Panc1 (cell line): ENCODE data around the gene GARS1. TPM values are rescaled to one million over a fixed set of nuclear protein-coding genes. Genes with fewer than 3 reads are reported as not detected.

Experiments used
- ATAC-seq: fragments of 200-7000 bp; cut with Tn5 transposase; 2 replicates; pipeline ENCODE4 v1.9.1; 2020; ENCODE audit warnings: mild to moderate bottlenecking, moderate library complexity
- BruUV-seq: library from RNA; stranded (reverse); fragments of 400-500 nt; replicated peaks from 2 replicates; lab custom pipeline; 2021; lab: Mats Ljungman, UMichigan
- CTCF ChIA-PET: fragments of 300-600 bp; sonication (Branson Sonifier 250); formaldehyde crosslinking; loops from one replicate; lab custom pipeline; 2022; ENCODE audit warnings: antibody characterized with exemption; lab: Charles Lee
- POLR2A ChIA-PET: fragments of 300-600 bp; sonication (Branson Sonifier 250); formaldehyde crosslinking; loops from one replicate; lab custom pipeline; 2022; ENCODE audit warnings: antibody characterized with exemption; lab: Charles Lee
- DNase-seq: peaks from one replicate; pipeline ENCODE4 v3.0.0-alpha.2; 2010; ENCODE audit warnings: low read depth, low spot score
- H3K27ac ChIP-seq: 2 replicates; pipeline ENCODE4 v1.5.1; 2011; ENCODE audit warnings: mild to moderate bottlenecking, low read length, inconsistent platforms
- H3K27me3 ChIP-seq: fragments of 200-500 bp; sonication (Bioruptor generic); 2 replicates; pipeline ENCODE4 v1.6.0; 2014; ENCODE audit warnings: low read length, inconsistent platforms; ENCODE audit not compliant: control insufficient read depth, insufficient read depth
- H3K36me3 ChIP-seq: fragments of 200-500 bp; sonication (Bioruptor generic); 2 replicates; pipeline ENCODE4 v1.5.1; 2014; ENCODE audit warnings: inconsistent platforms, mild to moderate bottlenecking, low read length, moderate library complexity; ENCODE audit not compliant: control insufficient read depth, insufficient read depth
- H3K4me1 ChIP-seq: 2 replicates; pipeline ENCODE4 v1.5.1; 2011; ENCODE audit warnings: inconsistent platforms, mild to moderate bottlenecking, low read length, moderate library complexity; ENCODE audit not compliant: control insufficient read depth, insufficient read depth
- H3K4me3 ChIP-seq, 2 experiments: 2 replicates each; pipeline ENCODE4 v1.5.1; 2011 to 2012; ENCODE audit warnings: low read depth in 2 of 2, low read length in 2 of 2, mild to moderate bottlenecking in 2 of 2, inconsistent platforms in 1 of 2, moderate library complexity in 1 of 2
- H3K9me3 ChIP-seq: fragments of 200-500 bp; sonication (Bioruptor generic); 2 replicates; pipeline ENCODE4 v1.5.1; 2014; ENCODE audit warnings: low read depth, mild to moderate bottlenecking, inconsistent platforms, low read length, moderate library complexity; ENCODE audit not compliant: control insufficient read depth, insufficient read depth
- CTCF ChIP-seq: fragments of 450-650 bp; IDR thresholded peaks from 2 replicates; pipeline ENCODE4 v1.5.1; 2017; ENCODE audit warnings: mild to moderate bottlenecking
- POLR2AphosphoS5 ChIP-seq: IDR thresholded peaks from 2 replicates; pipeline ENCODE4 v1.6.1; 2012; ENCODE audit warnings: mild to moderate bottlenecking, low read depth, low read length, moderate library complexity
- REST ChIP-seq, 2 experiments: IDR thresholded peaks; 2 replicates each; pipeline ENCODE4 v1.6.1; 2011 to 2012; ENCODE audit warnings: low read depth in 2 of 2, control low read depth in 1 of 2, low read length in 1 of 2, mild to moderate bottlenecking in 1 of 2, moderate library complexity in 1 of 2; ENCODE audit not compliant: insufficient read depth in 1 of 2
- SIN3A ChIP-seq: IDR thresholded peaks from 2 replicates; pipeline ENCODE4 v1.6.1; 2012; ENCODE audit warnings: low read depth, mild to moderate bottlenecking, low read length, moderate library complexity, borderline replicate concordance; ENCODE audit not compliant: insufficient read depth
- TCF7L2 ChIP-seq: IDR thresholded peaks from 2 replicates; pipeline ENCODE4 v1.6.1; 2011; ENCODE audit warnings: mild to moderate bottlenecking, low read depth, low read length, inconsistent platforms
- in situ Hi-C: cut with HindIII; loops from 2 replicates; pipeline ENCODE4 v1.10.0; 2016; ENCODE audit warnings: low sequenced_read_pairs, low pct_unique_long_range_greater_than_20kb
- intact Hi-C: fragments of 100-400 bp; cut with micrococcal nuclease; formaldehyde crosslinking; loops from one replicate; pipeline ENCODE4 v1.10.0; 2022; ENCODE audit not compliant: unreplicated experiment
- total RNA-seq: library from RNA; stranded (reverse); gene quantifications from one replicate; pipeline ENCODE4 v1.2.1, GENCODE V29; 2021; ENCODE audit not compliant: unreplicated experiment

Gene GARS1
- total RNA-seq, 1 experiment from 2014 or later, result 271 TPM

GRCh38 chr7:30649717-30650420, 55.2 kb downstream of the GARS1 start:
- H3K4me1 ChIP-seq, result no peaks in the 10 kb centered on the region
- H3K36me3 ChIP-seq, result no peaks in the 10 kb centered on the region; the same call in 1 of the 2 replicates
- no TSS peak for BruUV-seq
- CTCF ChIA-PET, result no interaction called here
- TF ChIP-seq CTCF (no peak), SIN3A (no peak), REST (IDR thresholded peaks at IDR 0.05; ENCODE audit: insufficient read depth in 1 of 2, low read depth in 2 of 2, low read length in 1 of 2) (no peak), TCF7L2 (no peak), POLR2AphosphoS5 (no peak)
- ATAC-seq (no peak), DNase-seq (no peak)
- intact Hi-C loops, result no loop called here
- H3K27ac ChIP-seq, result no peak overlapping the region
- H3K9me3 ChIP-seq, result no peaks in the 10 kb centered on the region
- no peak overlapping the region for H3K4me3 ChIP-seq
- POLR2A ChIA-PET, result no interaction called here
- H3K27me3 ChIP-seq, result no peaks in the 10 kb centered on the region
- in situ Hi-C loops, result no loop called here

- no peak overlapping the region for H3K27ac ChIP-seq
- no peaks in the 10 kb centered on the region for H3K9me3 ChIP-seq
- H3K27me3 ChIP-seq, result no peaks in the 10 kb centered on the region
- no TSS peak for BruUV-seq
- no peak for ATAC-seq
- POLR2A ChIA-PET, result no interaction called here
- H3K4me3 ChIP-seq, result no peak overlapping the region
- in situ Hi-C loops, result no loop called here
- no peak for TF ChIP-seq CTCF
- TF ChIP-seq TCF7L2, result no peak
- no peak for TF ChIP-seq REST (IDR thresholded peaks at IDR 0.05; ENCODE audit: insufficient read depth in 1 of 2, low read depth in 2 of 2, low read length in 1 of 2)
- no peak for TF ChIP-seq SIN3A
- TF ChIP-seq POLR2AphosphoS5, result no peak
- no peaks in the 10 kb centered on the region for H3K4me1 ChIP-seq
- no peaks in the 10 kb centered on the region; the same call in 1 of the 2 replicates for H3K36me3 ChIP-seq
- intact Hi-C loops, result no loop called here
- DNase-seq, result no peak
- CTCF ChIA-PET, result no interaction called here
Measured at GRCh38 chr7:30650421-30650808, 55.7 kb downstream of the GARS1 start.
